GM12873 (cell line): ENCODE results near the gene OTOF.

Experiments
- TF ChIP-seq, protein P1 (sequence below): IDR thresholded peaks from 2 replicates; pipeline ENCODE4 v1.5.1; 2012; ENCODE audit warnings: low read depth, mild to moderate bottlenecking, moderate library complexity, low read length, control low read depth; ENCODE audit not compliant: insufficient read depth; ENCODE audit errors: missing control alignments

OTOF gene

DNA sequence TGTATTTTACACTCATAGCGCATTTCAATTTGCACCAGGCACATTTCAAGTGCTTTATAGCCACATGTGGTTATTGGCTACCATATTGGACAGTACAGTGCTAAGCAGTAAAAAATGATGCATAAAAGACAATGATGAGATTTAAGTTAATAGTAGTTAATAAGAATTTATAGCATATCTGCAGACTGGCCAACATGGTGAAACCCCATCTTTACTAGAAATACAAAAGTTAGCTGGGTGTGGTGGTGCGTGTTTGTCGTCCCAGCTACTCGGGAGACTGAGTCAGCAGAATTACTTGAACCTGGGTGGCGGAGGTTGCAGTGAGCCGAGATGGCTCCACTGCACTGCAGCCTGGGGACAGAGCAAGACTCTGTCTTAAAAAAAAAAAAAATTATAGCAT is 66.5 kb downstream of the OTOF start:
- TF ChIP-seq, protein P1, sequence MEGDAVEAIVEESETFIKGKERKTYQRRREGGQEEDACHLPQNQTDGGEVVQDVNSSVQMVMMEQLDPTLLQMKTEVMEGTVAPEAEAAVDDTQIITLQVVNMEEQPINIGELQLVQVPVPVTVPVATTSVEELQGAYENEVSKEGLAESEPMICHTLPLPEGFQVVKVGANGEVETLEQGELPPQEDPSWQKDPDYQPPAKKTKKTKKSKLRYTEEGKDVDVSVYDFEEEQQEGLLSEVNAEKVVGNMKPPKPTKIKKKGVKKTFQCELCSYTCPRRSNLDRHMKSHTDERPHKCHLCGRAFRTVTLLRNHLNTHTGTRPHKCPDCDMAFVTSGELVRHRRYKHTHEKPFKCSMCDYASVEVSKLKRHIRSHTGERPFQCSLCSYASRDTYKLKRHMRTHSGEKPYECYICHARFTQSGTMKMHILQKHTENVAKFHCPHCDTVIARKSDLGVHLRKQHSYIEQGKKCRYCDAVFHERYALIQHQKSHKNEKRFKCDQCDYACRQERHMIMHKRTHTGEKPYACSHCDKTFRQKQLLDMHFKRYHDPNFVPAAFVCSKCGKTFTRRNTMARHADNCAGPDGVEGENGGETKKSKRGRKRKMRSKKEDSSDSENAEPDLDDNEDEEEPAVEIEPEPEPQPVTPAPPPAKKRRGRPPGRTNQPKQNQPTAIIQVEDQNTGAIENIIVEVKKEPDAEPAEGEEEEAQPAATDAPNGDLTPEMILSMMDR = no peak

DNA sequence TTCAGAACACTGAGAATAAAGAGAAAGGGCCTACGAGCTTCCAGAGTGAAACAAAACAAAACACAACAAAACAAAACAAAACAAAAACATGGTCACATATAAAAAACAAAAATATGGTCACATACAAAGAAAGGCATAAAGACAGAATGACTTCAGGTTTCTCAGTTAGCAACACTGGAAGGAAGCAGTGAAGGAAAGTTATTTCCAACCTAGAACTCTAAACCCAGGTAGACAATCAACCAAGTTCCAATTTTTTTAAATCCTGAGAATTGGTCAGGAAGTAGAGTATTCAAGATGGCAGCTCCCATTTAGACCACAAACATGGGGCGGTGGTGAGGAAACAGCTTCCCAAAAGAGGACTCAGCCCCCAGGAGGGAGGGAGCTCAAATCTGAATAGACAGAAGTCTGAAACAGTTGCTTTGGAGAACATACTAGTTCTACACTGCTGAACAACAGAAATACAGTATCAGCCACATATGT is 67.1 kb downstream of the OTOF start:
- TF ChIP-seq, protein P1 = no peak

DNA sequence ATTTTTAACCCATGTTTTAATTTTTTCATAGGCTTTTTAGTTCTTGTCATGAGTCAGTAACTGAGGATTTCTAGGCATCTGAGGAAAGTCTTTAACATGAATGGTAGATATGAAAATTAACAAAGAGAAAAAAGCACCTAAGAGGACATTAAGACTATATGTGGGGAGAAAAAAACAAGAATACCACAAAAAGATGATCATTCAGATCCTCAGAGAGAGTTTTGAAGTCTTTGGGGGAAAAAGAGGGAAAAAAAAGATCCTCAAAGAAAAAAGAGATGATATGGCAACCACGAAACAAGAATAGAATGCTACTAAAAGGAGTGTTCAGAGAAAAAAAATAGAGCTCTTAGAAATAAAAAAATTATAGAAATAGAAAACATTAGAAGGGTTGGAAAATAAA is 68.1 kb downstream of the OTOF start:
- TF ChIP-seq, protein P1 = no peak

DNA sequence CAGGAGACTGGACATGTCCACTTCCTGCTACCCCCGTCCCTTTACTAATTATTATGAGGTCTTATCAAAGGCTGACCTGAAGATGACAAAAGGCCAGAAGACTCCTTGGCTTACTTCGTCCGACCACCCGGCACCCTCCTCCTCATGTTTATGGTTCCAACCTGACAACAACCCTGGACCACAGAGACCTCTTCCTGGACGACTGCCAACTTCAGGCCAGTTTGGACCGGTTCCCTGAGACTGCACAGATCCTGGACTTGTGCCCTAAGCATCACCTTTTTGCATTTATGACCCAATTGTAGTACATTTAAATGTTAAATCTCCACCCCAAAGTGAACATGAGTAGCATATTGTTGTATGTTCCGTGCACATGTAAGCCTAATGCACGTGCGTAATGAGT is 70.4 kb downstream of the OTOF start:
- TF ChIP-seq, protein P1 = no peak
